ENCODE data around the gene IMMP2L. TPM values are rescaled to one million over a fixed set of nuclear protein-coding genes. Genes with fewer than 3 reads are reported as not detected.
A peak's percentile ranks its signal among the peaks of the same experiment; 100 is the strongest.

The IMMP2L gene
- total RNA-seq, 1 donor: 8.2 TPM

DNA sequence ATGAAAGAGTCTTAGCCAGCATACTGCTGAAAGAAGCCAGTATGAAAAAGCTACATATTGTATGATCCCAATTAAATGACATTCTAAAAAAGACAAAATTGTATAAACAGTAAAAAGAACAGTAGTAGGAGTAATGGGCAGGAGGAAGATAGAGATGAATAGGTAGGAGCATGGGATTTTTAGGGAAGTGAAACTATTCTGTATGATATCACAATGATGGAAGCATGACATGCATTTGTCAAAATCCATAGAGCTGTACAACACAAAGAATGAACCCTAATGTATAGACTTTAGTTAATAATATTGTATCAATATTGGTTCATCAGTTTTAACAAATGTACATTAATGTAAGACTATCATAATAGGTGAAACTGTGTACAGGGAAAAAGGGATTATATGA is 147.9 kb downstream of the IMMP2L start:
- TF ChIP-seq, protein P1, sequence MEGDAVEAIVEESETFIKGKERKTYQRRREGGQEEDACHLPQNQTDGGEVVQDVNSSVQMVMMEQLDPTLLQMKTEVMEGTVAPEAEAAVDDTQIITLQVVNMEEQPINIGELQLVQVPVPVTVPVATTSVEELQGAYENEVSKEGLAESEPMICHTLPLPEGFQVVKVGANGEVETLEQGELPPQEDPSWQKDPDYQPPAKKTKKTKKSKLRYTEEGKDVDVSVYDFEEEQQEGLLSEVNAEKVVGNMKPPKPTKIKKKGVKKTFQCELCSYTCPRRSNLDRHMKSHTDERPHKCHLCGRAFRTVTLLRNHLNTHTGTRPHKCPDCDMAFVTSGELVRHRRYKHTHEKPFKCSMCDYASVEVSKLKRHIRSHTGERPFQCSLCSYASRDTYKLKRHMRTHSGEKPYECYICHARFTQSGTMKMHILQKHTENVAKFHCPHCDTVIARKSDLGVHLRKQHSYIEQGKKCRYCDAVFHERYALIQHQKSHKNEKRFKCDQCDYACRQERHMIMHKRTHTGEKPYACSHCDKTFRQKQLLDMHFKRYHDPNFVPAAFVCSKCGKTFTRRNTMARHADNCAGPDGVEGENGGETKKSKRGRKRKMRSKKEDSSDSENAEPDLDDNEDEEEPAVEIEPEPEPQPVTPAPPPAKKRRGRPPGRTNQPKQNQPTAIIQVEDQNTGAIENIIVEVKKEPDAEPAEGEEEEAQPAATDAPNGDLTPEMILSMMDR (IDR thresholded peaks at IDR 0.05; ENCODE audit: insufficient read depth, low read depth, low read length): no peak
- DNase-seq (ENCODE audit: low read depth): no peak
- H3K4me3 ChIP-seq (ENCODE audit: low read depth, low read length): no peak overlapping the region

DNA sequence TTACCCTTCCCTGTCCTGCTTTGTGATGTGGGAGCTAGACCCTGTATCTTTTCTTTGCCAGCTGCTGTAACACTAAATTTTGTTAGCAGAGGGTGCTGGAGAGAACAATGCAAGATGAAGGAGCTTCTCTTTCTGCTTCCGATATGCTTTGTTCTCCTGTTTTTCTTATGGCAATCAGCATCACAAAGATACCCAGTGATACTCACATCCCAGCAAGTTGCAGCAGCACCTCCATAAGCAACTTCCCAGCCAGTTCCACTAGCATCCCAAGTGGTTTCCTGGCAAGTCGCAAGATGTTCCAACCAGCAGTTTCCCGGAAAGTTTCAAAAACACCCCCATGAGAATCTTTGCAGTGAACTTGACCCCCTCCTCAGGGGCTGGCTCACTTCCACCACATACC is 148.6 kb downstream of the IMMP2L start:
- TF ChIP-seq, protein P1 (IDR thresholded peaks at IDR 0.05; ENCODE audit: insufficient read depth, low read depth, low read length): no peak
- no peak for DNase-seq (ENCODE audit: low read depth)

DNA sequence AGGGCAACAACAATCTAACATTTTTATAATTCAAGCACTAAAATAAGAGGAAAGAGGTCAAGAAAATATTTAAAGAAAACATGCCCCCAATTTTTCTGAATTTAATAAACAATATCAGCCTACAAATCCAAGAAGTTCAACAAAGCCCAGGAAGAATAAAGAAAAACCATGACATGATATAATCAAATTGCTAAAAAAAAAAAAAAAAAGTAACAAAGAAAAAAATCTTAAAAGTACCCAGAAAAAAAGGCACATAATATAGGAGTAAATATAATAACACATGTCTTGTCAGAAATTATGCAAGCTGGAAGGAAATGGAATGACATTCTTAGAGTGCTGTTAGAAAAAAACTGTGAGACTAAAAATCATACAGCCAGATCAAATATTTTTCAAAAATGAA is 151.4 kb downstream of the IMMP2L start:
- TF ChIP-seq, protein P1 (IDR thresholded peaks at IDR 0.05; ENCODE audit: insufficient read depth, low read depth, low read length): no peak
- DNase-seq (ENCODE audit: low read depth): no peak
- no peak overlapping the region for H3K4me3 ChIP-seq (ENCODE audit: low read depth, low read length)

More for the DNA sequence above, 148.6 kb downstream of the IMMP2L start:
- H3K4me3 ChIP-seq (ENCODE audit: low read depth, low read length): no peak overlapping the region

DNA sequence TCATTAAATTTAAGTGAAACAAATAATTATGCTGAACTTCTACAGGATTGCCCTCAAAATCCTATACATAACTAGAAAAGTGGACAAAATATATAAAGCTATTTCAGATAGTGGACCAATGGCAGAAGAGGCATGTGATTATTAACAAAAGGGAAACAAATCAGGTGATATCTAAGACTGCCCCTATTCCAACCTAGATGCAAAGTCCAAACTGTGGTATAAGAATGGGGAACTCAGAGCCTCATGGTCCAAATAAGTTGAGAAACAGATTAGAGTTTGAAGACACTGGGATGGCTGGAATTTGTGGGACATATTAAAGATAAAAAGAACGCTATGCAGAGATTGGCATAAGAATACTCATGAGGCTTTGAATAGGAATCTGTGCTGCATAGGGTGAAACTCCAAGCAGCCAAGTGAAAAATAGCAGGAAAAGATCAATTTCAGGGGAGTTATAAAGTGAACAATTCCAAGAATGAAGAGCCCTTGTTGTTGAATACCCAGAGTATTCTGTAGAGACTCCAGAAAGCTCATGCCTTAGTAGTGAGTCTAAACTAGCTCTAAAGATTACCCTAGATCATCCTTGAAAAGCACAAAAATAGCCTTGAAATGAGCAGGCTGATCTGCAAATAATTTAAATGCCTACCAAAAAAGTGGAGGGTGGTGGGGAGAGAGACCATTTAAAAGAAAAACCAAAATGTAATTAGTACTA is 152.4 kb downstream of the IMMP2L start:
- DNase-seq (ENCODE audit: low read depth): peak; percentile 19
- TF ChIP-seq, protein P1 (IDR thresholded peaks at IDR 0.05; ENCODE audit: insufficient read depth, low read depth, low read length): no peak
- H3K4me3 ChIP-seq (ENCODE audit: low read depth, low read length): no peak overlapping the region

DNA sequence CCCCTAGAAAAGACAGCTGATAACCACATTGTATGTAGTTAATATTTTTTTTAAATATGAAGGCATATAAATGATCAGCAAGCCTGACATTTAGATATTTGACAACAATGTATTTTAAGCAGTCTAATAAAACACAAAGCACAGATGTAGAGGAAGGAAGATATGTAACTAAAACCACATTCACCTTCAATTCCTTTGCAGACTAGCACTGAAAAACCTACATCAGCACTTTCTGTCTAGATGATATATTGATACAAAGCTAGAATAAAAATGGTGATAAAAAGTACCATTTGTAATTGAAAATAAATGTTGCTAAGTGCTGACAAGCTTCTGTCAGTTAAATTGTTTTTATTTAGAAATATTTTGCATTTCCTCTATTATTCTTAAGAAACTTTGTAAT is 153.6 kb downstream of the IMMP2L start:
- H3K4me3 ChIP-seq (ENCODE audit: low read depth, low read length): no peak overlapping the region

DNA sequence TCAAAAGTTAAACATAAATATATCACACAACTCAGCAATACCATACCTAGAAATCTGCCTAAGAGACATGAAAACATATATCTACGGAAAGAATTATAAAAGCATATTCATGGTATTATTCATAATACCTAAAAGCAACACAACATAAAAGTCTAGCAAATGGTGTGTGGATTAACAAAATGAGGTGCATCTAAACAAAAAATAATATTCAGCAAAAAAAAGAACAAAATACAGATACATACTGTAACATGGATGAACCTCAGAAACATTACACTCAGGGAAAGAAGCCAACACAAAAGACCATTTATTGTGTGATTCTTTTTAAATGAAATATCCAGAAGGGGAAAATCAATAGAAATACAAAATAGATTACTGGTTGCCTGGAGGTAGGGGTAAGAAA is 155.0 kb downstream of the IMMP2L start:
- TF ChIP-seq, protein P1 (IDR thresholded peaks at IDR 0.05; ENCODE audit: insufficient read depth, low read depth, low read length): no peak
- no peak for DNase-seq (ENCODE audit: low read depth)
- H3K4me3 ChIP-seq (ENCODE audit: low read depth, low read length): no peak overlapping the region

More for the DNA sequence above, 153.6 kb downstream of the IMMP2L start:
- no peak for DNase-seq (ENCODE audit: low read depth)
- TF ChIP-seq, protein P1 (IDR thresholded peaks at IDR 0.05; ENCODE audit: insufficient read depth, low read depth, low read length): no peak

DNA sequence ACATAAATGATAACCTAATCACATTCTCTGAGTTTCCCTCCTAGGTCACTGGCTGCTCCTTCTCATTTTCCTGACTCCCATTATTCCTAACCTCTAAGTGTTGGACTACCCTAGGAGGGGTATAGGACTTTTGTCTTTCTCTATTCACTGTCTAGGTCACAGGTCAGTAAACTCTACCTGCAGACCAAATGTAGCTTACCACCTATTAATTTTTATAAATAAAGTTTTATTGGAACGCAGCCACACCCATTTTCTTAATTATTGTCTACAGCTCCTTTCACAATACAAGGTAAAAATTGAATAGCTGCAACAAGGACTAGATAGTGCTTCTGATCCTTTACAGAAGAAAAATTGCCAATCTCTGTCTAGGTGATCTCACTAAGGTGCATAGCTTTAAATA is 156.7 kb downstream of the IMMP2L start:
- no peak overlapping the region for H3K4me3 ChIP-seq (ENCODE audit: low read depth, low read length)
- DNase-seq (ENCODE audit: low read depth): no peak
- TF ChIP-seq, protein P1 (IDR thresholded peaks at IDR 0.05; ENCODE audit: insufficient read depth, low read depth, low read length): no peak

All from fibroblast of villous mesenchyme (primary cell).